ENCODE data around the gene ERCC4.

The ERCC4 gene

DNA sequence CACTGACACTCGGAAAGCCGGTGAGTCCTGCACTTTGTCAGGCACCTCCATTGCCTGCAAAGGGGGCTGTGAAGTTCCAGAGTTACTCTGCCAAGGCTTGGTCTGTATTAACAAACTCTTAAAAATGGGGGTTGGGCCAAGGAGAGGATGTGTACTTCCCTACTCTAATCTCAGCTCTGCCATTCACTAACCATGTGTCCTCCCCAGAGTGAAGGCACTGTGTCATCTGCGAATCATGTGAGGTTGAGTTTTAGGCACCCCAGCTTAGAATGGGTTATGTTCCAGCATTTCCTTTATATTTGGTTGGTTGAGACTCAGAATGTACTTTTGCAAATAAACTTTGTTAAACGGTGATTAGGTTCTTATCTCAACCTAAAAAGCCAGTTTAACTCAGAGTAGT lies 24.9 kb downstream of the ERCC4 start:
- H3K4me3 ChIP-seq (ENCODE audit: low read depth, low read length): no peak overlapping the region
- DNase-seq (ENCODE audit: low read depth): no peak
- no peak for TF ChIP-seq MYC (IDR thresholded peaks at IDR 0.05; ENCODE audit: low read depth, low read length)
- no peak for TF ChIP-seq POLR2A (IDR thresholded peaks at IDR 0.05; ENCODE audit: extremely low read depth, insufficient read length)
- TF ChIP-seq, protein P1, sequence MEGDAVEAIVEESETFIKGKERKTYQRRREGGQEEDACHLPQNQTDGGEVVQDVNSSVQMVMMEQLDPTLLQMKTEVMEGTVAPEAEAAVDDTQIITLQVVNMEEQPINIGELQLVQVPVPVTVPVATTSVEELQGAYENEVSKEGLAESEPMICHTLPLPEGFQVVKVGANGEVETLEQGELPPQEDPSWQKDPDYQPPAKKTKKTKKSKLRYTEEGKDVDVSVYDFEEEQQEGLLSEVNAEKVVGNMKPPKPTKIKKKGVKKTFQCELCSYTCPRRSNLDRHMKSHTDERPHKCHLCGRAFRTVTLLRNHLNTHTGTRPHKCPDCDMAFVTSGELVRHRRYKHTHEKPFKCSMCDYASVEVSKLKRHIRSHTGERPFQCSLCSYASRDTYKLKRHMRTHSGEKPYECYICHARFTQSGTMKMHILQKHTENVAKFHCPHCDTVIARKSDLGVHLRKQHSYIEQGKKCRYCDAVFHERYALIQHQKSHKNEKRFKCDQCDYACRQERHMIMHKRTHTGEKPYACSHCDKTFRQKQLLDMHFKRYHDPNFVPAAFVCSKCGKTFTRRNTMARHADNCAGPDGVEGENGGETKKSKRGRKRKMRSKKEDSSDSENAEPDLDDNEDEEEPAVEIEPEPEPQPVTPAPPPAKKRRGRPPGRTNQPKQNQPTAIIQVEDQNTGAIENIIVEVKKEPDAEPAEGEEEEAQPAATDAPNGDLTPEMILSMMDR (IDR thresholded peaks at IDR 0.05; ENCODE audit: low read depth, low read length): no peak
- no peak for TF ChIP-seq MAX (IDR thresholded peaks at IDR 0.05; ENCODE audit: low read depth, low read length)

DNA sequence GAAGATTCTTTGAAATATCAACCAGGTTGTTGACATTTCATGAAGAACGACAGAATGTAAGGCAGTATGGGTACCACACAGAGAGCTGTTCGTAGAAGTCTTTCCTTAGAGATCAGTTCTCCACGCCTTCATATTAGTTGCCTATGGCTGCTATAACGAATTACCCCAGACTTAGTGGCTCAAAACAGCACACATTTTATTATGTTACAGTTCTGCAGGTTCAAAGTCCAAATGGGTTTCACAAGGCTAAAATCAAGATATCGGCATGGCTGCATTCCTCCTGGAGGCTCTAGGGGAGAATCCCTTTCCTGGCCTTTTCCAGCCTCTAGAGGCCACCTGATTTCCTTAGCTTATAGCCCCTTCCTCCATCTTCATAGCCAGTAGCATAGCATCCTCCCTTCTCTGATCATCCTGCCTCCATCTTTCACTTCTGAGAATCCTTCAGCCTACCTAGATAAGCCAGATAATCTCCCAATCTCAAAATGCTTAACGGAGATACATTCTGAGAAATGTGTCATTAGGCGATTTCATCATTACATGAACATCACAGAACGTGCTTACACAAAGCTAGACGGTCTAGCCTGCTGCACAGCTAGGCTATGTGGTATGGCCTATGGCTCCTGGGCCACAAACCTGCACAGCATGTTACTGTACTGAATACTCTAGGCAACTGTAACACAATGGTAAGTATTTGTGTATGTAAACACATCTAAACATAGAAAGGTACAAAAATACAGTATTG lies 26.0 kb downstream of the ERCC4 start:
- no peak overlapping the region for H3K4me3 ChIP-seq (ENCODE audit: low read depth, low read length)
- no peak for TF ChIP-seq POLR2A (IDR thresholded peaks at IDR 0.05; ENCODE audit: extremely low read depth, insufficient read length)
- TF ChIP-seq, protein P1 (IDR thresholded peaks at IDR 0.05; ENCODE audit: low read depth, low read length): no peak
- no peak for TF ChIP-seq MYC (IDR thresholded peaks at IDR 0.05; ENCODE audit: low read depth, low read length)
- TF ChIP-seq MAX (IDR thresholded peaks at IDR 0.05; ENCODE audit: low read depth, low read length): no peak
- DNase-seq (ENCODE audit: low read depth): no peak

DNA sequence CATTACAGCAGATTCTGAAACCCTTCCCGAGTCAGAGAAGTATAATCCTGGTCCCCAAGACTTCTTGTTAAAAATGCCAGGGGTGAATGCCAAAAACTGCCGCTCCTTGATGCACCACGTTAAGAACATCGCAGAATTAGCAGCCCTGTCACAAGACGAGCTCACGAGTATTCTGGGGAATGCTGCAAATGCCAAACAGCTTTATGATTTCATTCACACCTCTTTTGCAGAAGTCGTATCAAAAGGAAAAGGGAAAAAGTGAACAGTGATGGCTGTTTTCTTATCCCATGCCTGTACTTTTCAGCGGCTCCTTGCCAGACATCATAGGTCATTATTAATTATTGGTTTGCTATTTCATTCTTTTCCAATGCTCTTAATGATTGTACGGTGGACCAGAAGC lies 28.1 kb downstream of the ERCC4 start:
- no peak overlapping the region for H3K4me3 ChIP-seq (ENCODE audit: low read depth, low read length)
- DNase-seq (ENCODE audit: low read depth): no peak
- TF ChIP-seq POLR2A (IDR thresholded peaks at IDR 0.05; ENCODE audit: extremely low read depth, insufficient read length) (no peak), MAX (IDR thresholded peaks at IDR 0.05; ENCODE audit: low read depth, low read length) (no peak), MYC (IDR thresholded peaks at IDR 0.05; ENCODE audit: low read depth, low read length) (no peak)
- TF ChIP-seq, protein P1 (IDR thresholded peaks at IDR 0.05; ENCODE audit: low read depth, low read length): no peak

- no peak overlapping the region for H3K4me3 ChIP-seq (ENCODE audit: low read depth, low read length)
- TF ChIP-seq, protein P1 (IDR thresholded peaks at IDR 0.05; ENCODE audit: low read depth, low read length): no peak
- no peak for TF ChIP-seq POLR2A (IDR thresholded peaks at IDR 0.05; ENCODE audit: extremely low read depth, insufficient read length)
These were observed 31.0 kb downstream of the ERCC4 start for GRCh38 chr16:13950821-13951547.

DNA sequence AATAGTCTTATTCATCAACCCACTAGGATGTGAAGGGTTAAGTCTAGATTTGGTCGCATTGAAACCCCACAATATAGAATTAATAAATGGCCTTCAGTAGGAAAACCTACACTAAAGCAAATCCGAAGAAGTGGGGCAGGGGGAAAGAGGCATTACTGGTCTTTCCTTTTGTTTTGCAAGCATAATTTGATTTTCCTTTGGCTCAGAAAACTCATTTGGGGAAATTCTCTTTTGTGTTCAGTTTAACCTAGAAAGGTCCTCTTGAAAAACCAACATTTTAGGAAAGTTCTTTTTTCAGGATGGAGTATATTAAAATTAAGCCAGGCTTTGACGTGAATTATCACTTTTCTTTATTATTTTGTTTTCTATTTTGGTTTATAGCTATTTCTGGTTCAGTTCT lies 31.7 kb downstream of the ERCC4 start:
- no peak for TF ChIP-seq POLR2A (IDR thresholded peaks at IDR 0.05; ENCODE audit: extremely low read depth, insufficient read length)
- no peak for TF ChIP-seq MYC (IDR thresholded peaks at IDR 0.05; ENCODE audit: low read depth, low read length)
- TF ChIP-seq MAX (IDR thresholded peaks at IDR 0.05; ENCODE audit: low read depth, low read length): no peak
- TF ChIP-seq, protein P1 (IDR thresholded peaks at IDR 0.05; ENCODE audit: low read depth, low read length): no peak
- H3K4me3 ChIP-seq (ENCODE audit: low read depth, low read length): no peak overlapping the region
- DNase-seq (ENCODE audit: low read depth): no peak

More at GRCh38 chr16:13950821-13951547, 31.0 kb downstream of the ERCC4 start:
- no peak for DNase-seq (ENCODE audit: low read depth)
